Muscle layer of colon (tissue), 2 donors: ENCODE results near the gene KRTCAP2.

Source experiments
- H3K27ac ChIP-seq: one replicate; pipeline ENCODE4 v1.7.0; 2013; ENCODE audit warnings: low read depth, mild to moderate bottlenecking, low read length, moderate library complexity
- H3K27me3 ChIP-seq, 2 donors: one replicate each; pipeline ENCODE4 v1.7.0; 2013; ENCODE audit warnings: low read length in 2 of 2, mild to moderate bottlenecking in 2 of 2; ENCODE audit not compliant: insufficient read depth in 2 of 2, control insufficient read depth in 1 of 2
- H3K36me3 ChIP-seq: one replicate; pipeline ENCODE4 v1.7.0; 2013; ENCODE audit warnings: mild to moderate bottlenecking, low read length; ENCODE audit not compliant: insufficient read depth
- H3K4me1 ChIP-seq: one replicate; pipeline ENCODE4 v1.7.0; 2013; ENCODE audit warnings: mild to moderate bottlenecking, low read length; ENCODE audit not compliant: insufficient read depth
- H3K4me3 ChIP-seq, 2 donors: one replicate each; pipeline ENCODE4 v1.7.0; 2013; ENCODE audit warnings: low read length in 2 of 2, low read depth in 1 of 2, mild to moderate bottlenecking in 1 of 2, moderate library complexity in 1 of 2
- H3K9ac ChIP-seq: one replicate; pipeline ENCODE4 v1.7.0; 2013; ENCODE audit warnings: low read length
- H3K9me3 ChIP-seq: one replicate; pipeline ENCODE4 v1.7.0; 2013; ENCODE audit warnings: mild to moderate bottlenecking, low read length
- donor health status: abdominal sarcoma.
- donor health status: Adenocarcinoma of cecum.

KRTCAP2 gene

DNA sequence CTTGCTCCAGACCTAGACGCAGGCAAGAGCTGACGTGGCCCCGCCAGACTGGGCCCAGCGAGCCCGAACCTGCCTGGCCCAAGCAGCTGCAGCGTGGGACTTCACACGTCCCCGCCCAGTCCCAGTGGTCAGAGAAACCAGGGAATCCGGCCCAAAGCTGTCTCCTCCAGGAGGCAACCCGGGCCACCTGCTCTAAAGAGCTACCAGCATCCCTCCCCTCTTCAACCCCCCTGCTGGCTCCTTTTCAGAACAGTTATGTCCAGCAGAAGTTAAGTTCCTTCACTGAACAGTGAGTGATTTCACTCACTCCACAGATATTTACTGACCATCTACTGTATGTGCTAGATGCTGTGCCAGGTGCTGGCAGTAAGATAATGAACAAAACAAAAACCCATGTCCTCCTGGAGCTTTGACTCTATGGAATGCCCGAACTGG lies 47.6 kb downstream of the KRTCAP2 start:
- no peak overlapping the region for H3K9ac ChIP-seq
- no peak overlapping the region for H3K4me3 ChIP-seq
- no peaks in the 10 kb centered on the region for H3K9me3 ChIP-seq
- peaks cover 32% of the 10 kb centered on the region for H3K4me1 ChIP-seq
- H3K36me3 ChIP-seq: no peaks in the 10 kb centered on the region
- peak overlapping the region; percentile 78 for H3K27ac ChIP-seq
- peaks cover 0 to 3% of the 10 kb centered on the region in 2 donors for H3K27me3 ChIP-seq

DNA sequence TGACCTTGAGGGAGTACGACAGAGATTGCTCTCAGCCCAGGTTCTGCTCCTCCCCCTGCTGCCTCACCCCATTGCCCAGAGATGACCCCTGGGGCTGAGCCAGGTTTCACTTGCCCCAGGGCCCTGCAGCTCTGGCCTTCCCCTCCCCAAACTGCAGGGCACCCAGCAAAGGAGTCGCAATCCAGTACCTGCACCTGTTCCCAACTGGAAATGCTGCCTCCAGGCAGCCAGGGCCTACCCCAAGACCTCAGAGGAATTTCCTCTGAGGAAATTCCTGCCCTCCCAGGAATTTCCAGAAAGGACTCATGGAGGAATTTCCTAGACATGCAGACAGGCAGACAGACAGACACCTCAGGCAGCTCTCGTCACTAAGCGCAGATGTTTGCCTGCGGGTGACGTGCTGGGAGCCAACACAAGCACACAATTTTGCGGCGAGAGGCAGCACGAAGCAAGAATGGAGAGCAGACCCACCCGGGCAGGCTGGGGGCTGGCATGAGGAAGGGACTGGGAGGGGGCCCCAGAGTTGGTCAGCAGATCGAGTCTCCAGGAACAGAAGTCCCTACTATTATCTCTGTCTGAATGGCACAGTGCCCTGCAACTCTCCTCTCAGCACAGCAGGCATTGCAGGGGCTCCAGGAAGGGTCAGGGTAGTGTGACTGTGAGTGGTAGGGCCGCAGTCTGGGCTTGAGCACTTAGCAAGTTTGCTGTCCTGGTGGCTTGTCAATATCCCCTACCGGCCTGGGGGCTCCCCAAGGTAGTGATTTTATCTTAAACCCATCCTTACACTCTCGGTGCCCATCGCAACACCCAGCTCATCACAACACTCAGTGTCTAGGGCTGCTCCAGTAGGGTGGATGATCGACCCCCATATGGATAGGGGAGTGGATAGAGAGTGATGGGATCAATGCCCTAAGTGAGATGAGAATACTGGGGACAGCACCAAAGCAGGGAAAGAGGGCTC lies 48.3 kb downstream of the KRTCAP2 start:
- Histone ChIP-seq H3K9me3 (no peaks in the 10 kb centered on the region), H3K9ac (no peak overlapping the region), H3K4me3 (no peak overlapping the region), H3K27me3 (peaks cover 0 to 3% of the 10 kb centered on the region in 2 donors), H3K4me1 (peaks cover 24% of the 10 kb centered on the region), H3K27ac (no peak overlapping the region), H3K36me3 (no peaks in the 10 kb centered on the region)

DNA sequence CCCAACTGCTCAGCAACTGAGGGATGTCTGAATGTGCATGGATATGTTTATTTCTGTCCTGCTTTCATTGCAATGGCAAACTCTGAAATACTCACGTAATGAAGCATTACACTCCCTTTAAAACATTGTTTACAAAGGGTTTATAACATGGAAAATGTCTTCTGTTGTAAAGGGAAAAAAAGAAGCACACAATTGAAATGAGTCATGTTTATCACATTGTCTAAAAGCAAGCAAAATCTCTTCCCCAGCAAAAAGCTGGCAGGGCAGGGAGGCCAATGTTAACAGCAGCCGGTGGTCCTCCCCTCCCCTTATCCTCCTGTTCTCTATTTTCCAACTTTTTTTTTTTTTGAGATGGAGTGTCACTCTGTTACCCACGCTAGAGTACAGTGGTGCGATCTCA lies 49.3 kb downstream of the KRTCAP2 start:
- H3K27me3 ChIP-seq: peaks cover 0 to 3% of the 10 kb centered on the region in 2 donors
- no peak overlapping the region for H3K27ac ChIP-seq
- no peaks in the 10 kb centered on the region for H3K36me3 ChIP-seq
- H3K4me3 ChIP-seq: no peak overlapping the region
- peaks cover 16% of the 10 kb centered on the region for H3K4me1 ChIP-seq
- no peaks in the 10 kb centered on the region for H3K9me3 ChIP-seq
- H3K9ac ChIP-seq: no peak overlapping the region

DNA sequence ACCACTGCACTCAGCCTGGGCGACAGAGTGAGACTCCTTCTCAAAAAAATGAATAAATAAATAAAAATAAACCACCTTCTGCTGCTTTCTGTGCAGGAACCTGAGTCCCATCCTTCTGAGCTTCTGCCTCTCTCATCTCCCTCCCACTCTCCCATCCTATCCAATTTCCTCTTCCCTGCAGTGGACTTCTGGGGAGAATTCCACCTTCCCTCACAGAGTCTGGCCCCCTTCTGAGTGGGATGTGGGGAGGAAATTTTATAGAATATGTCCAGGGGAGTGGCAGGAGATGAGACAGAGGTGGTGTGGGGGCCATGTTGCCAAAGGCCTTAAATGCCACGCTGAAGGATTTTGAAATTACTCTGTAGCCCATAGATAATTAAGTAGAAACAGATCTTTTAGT lies 50.8 kb downstream of the KRTCAP2 start:
- no peak overlapping the region for H3K9ac ChIP-seq

DNA sequence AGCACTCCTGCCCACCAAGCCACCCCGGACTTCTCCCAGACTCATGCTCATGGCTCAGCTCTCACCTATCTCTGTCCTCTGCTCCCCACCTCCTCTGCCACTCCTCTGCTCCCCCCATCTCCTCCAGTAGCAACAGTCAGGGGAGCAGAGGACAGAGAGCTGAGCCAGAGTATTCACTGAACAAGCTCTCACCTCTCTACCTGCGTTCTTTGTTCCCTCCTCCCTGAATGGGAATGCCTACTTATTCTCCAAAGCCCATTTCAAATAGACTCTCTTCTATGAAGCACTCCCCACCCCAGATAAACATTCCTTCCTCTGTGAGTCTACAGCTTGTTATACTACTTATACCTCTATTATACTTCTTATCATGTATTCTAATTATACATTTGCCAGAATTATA lies 51.9 kb downstream of the KRTCAP2 start:
- Histone ChIP-seq H3K27me3 (no peaks in the 10 kb centered on the region), H3K9me3 (no peaks in the 10 kb centered on the region), H3K36me3 (no peaks in the 10 kb centered on the region), H3K4me1 (no peaks in the 10 kb centered on the region), H3K4me3 (no peak overlapping the region), H3K9ac (no peak overlapping the region), H3K27ac (no peak overlapping the region)

More for the DNA sequence above, 50.8 kb downstream of the KRTCAP2 start:
- H3K27ac ChIP-seq: no peak overlapping the region
- peaks cover 8% of the 10 kb centered on the region for H3K4me1 ChIP-seq
- no peaks in the 10 kb centered on the region for H3K36me3 ChIP-seq
- H3K4me3 ChIP-seq: no peak overlapping the region
- no peaks in the 10 kb centered on the region for H3K27me3 ChIP-seq
- H3K9me3 ChIP-seq: no peaks in the 10 kb centered on the region

DNA sequence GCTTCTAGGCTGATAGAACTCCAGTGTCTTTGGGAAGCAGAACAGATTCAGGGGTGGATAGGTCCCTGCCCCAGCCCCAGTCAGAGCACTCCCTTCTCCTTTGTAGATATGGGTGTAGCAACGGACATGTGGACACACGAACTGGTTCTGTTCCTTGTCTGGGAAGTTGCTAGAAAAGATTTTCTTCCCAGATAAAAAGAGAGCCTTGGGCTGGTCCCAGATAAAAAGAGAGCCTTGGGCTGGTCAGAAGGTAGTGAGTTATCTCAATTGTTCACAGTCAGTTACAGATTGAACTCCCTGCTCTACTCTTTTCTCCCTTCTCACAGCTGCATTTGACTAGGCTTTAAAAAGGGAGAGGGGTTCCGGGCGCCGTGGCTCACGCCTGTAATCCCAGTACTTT lies 52.9 kb downstream of the KRTCAP2 start:
- H3K27me3 ChIP-seq: no peaks in the 10 kb centered on the region
- no peaks in the 10 kb centered on the region for H3K36me3 ChIP-seq
- no peak overlapping the region for H3K4me3 ChIP-seq
- no peak overlapping the region for H3K27ac ChIP-seq
- no peak overlapping the region for H3K9ac ChIP-seq
- H3K9me3 ChIP-seq: no peaks in the 10 kb centered on the region
- no peaks in the 10 kb centered on the region for H3K4me1 ChIP-seq
